HCT116 (cell line): ENCODE results near the gene OLFML2B. TPM values are rescaled to one million over a fixed set of nuclear protein-coding genes. Genes with fewer than 3 reads are reported as not detected.

Experiments used
- ATAC-seq: fragments of 200-7000 bp; cut with Tn5 transposase; 2 replicates; pipeline ENCODE4 v1.9.1; 2020; ENCODE audit warnings: mild to moderate bottlenecking, moderate library complexity
- BruUV-seq: library from RNA; stranded (reverse); fragments of 400-500 nt; replicated peaks from 2 replicates; lab custom pipeline; 2021; lab: Mats Ljungman, UMichigan
- CTCF ChIA-PET: fragments of 300-600 bp; sonication (Branson Sonifier 250); formaldehyde crosslinking; loops from one replicate; lab custom pipeline; 2021; ENCODE audit warnings: antibody characterized with exemption; lab: Charles Lee
- POLR2A ChIA-PET: fragments of 300-600, 350-600 bp; sonication (Branson Sonifier 250); formaldehyde crosslinking; loops from one replicate; lab custom pipeline; 2021; ENCODE audit warnings: antibody characterized with exemption; lab: Charles Lee
- RAD21 ChIA-PET, 2 experiments: fragments of 300-600 bp; sonication (Branson Sonifier 250); formaldehyde crosslinking; loops; one replicate each; lab custom pipeline; 2023; ENCODE audit warnings: low total read pairs in 2 of 2; ENCODE audit not compliant: uncharacterized antibody in 2 of 2, unreplicated experiment in 2 of 2, low non-redundant PET in 1 of 2; lab: Charles Lee
- DNase-seq: peaks from one replicate; pipeline ENCODE4 v3.0.0-alpha.2; 2010; ENCODE audit warnings: low read depth, low spot score
- H2AFZ ChIP-seq: fragments of 200-600 bp; shearing (Covaris generic), sonication (generic); 2 replicates; pipeline ENCODE4 v1.6.1; 2017; ENCODE audit warnings: low read depth, mixed run types, mixed read lengths, antibody characterized with exemption, low read length; ENCODE audit not compliant: poor library complexity, severe bottlenecking
- H3K27ac ChIP-seq: 2 replicates; pipeline ENCODE4 v1.5.1; 2012; ENCODE audit warnings: low read depth, low read length
- H3K27me3 ChIP-seq: fragments of 200-600 bp; sonication (generic); 2 replicates; pipeline ENCODE4 v1.6.1; 2016; ENCODE audit warnings: mixed run types, low read length, mixed read lengths; ENCODE audit not compliant: insufficient read depth
- H3K36me3 ChIP-seq, 2 experiments: fragments of 200-500 bp in 1 of 2; fragments of 200-600 bp in 1 of 2; sonication (Bioruptor generic) in 1 of 2; sonication (generic) in 1 of 2; 2 replicates each; pipeline versions ENCODE4 v1.5.1 to v1.6.1; 2014 to 2016; ENCODE audit warnings: low read length in 2 of 2, inconsistent platforms in 1 of 2, mixed read lengths in 1 of 2, mixed run types in 1 of 2; ENCODE audit not compliant: insufficient read depth in 2 of 2, control insufficient read depth in 1 of 2
- H3K4me1 ChIP-seq, 2 experiments: fragments of 200-600 bp in 1 of 2; sonication (generic) in 1 of 2; 2 replicates each; pipeline versions ENCODE4 v1.5.1 to v1.6.1; 2012 to 2017; ENCODE audit warnings: low read length in 2 of 2, inconsistent platforms in 1 of 2, mild to moderate bottlenecking in 1 of 2, mixed read lengths in 1 of 2, mixed run types in 1 of 2, moderate library complexity in 1 of 2; ENCODE audit not compliant: insufficient read depth in 2 of 2, control insufficient read depth in 1 of 2
- H3K4me2 ChIP-seq: fragments of 200-600 bp; sonication (generic); 2 replicates; pipeline ENCODE4 v1.6.1; 2017; ENCODE audit warnings: mixed run types, low read length, mixed read lengths
- H3K4me3 ChIP-seq, 2 experiments: fragments of 200-600 bp in 1 of 2; sonication (generic) in 1 of 2; replicated peaks in 1 of 2; 2 replicates each; pipeline ENCODE4 v1.5.1; 2011 to 2016; ENCODE audit warnings: low read length in 2 of 2, control low read depth in 1 of 2, low read depth in 1 of 2, mild to moderate bottlenecking in 1 of 2, mixed read lengths in 1 of 2, mixed run types in 1 of 2
- H3K79me2 ChIP-seq: fragments of 200-600 bp; sonication (generic); 2 replicates; pipeline ENCODE4 v1.6.1; 2017; ENCODE audit warnings: mild to moderate bottlenecking, mixed run types, low read length, moderate library complexity, mixed read lengths; ENCODE audit not compliant: insufficient read depth
- H3K9ac ChIP-seq: fragments of 200-600 bp; sonication (generic); 2 replicates; pipeline ENCODE4 v1.6.1; 2016; ENCODE audit warnings: low read length, mixed read lengths
- H3K9me2 ChIP-seq: fragments of 200-600 bp; sonication (generic), shearing (Covaris generic); 2 replicates; pipeline ENCODE4 v1.6.1; 2017; ENCODE audit warnings: mixed run types, mild to moderate bottlenecking, moderate library complexity; ENCODE audit not compliant: insufficient read depth
- H3K9me3 ChIP-seq, 2 experiments: fragments of 200-500 bp in 1 of 2; fragments of 200-600 bp in 1 of 2; sonication (Bioruptor generic) in 1 of 2; sonication (generic) in 1 of 2; 2 replicates each; pipeline ENCODE4 v1.6.1; 2014 to 2017; ENCODE audit warnings: low read length in 2 of 2, mixed read lengths in 2 of 2, inconsistent platforms in 1 of 2, low read depth in 1 of 2, mild to moderate bottlenecking in 1 of 2, mixed run types in 1 of 2, moderate library complexity in 1 of 2; ENCODE audit not compliant: control insufficient read depth in 1 of 2, insufficient read depth in 1 of 2
- H4K20me1 ChIP-seq: fragments of 200-600 bp; sonication (generic), shearing (Covaris generic); 2 replicates; pipeline ENCODE4 v1.6.1; 2017; ENCODE audit warnings: mixed run types, mild to moderate bottlenecking, moderate library complexity; ENCODE audit not compliant: insufficient read depth
- CBX3 ChIP-seq: IDR thresholded peaks from 2 replicates; pipeline ENCODE4 v1.6.1; 2012; ENCODE audit warnings: low read depth
- EGR1 ChIP-seq: IDR thresholded peaks from 2 replicates; pipeline ENCODE4 v1.6.1; 2012; ENCODE audit warnings: low read depth
- EZH2 ChIP-seq: fragments of 200-600 bp; sonication (generic); IDR thresholded peaks from 2 replicates; pipeline ENCODE4 v1.6.1; 2017; ENCODE audit warnings: antibody characterized with exemption, mixed run types
- EZH2phosphoT487 ChIP-seq: fragments of 200-600 bp; IDR thresholded peaks from 2 replicates; pipeline ENCODE4 v1.6.1; 2018; ENCODE audit warnings: antibody characterized with exemption, borderline replicate concordance
- FOSL1 ChIP-seq: IDR thresholded peaks from 2 replicates; pipeline ENCODE4 v1.6.1; 2012; ENCODE audit warnings: low read depth
- POLR2AphosphoS5 ChIP-seq: IDR thresholded peaks from 2 replicates; pipeline ENCODE4 v1.6.1; 2011; ENCODE audit warnings: mild to moderate bottlenecking, low read depth, low read length, moderate library complexity
- RAD21 ChIP-seq: IDR thresholded peaks from 2 replicates; pipeline ENCODE4 v1.6.1; 2012; ENCODE audit warnings: low read depth, mild to moderate bottlenecking
- REST ChIP-seq: IDR thresholded peaks from 2 replicates; pipeline ENCODE4 v1.6.1; 2012; ENCODE audit warnings: low read depth
- SIN3A ChIP-seq: IDR thresholded peaks from 2 replicates; pipeline ENCODE4 v1.6.1; 2012; ENCODE audit warnings: low read depth
- SP1 ChIP-seq: IDR thresholded peaks from 2 replicates; pipeline ENCODE4 v1.6.1; 2012; ENCODE audit warnings: low read depth
- YY1 ChIP-seq: IDR thresholded peaks from 2 replicates; pipeline ENCODE4 v1.6.1; 2011; ENCODE audit warnings: low read length, low read depth, moderate library complexity, mild to moderate bottlenecking; ENCODE audit not compliant: insufficient replicate concordance; ENCODE audit errors: extremely low read depth
- ZNF274 ChIP-seq: fragments of 200-500 bp; sonication (Bioruptor generic); IDR thresholded peaks from 2 replicates; pipeline ENCODE4 v1.6.1; 2014; ENCODE audit warnings: mild to moderate bottlenecking, low read depth, low read length, inconsistent platforms
- intact Hi-C: fragments of 100-400 bp; cut with micrococcal nuclease; formaldehyde crosslinking; loops from 2 replicates; pipeline ENCODE4 v1.10.0; 2022
- total RNA-seq: library from RNA; stranded (reverse); gene quantifications from one replicate; pipeline ENCODE4 v1.2.1, GENCODE V29; 2021; ENCODE audit not compliant: unreplicated experiment
- TF ChIP-seq, protein P1 (sequence below): IDR thresholded peaks from 2 replicates; pipeline ENCODE4 v1.6.1; 2012
- TF ChIP-seq, protein P2 (sequence below): IDR thresholded peaks from 2 replicates; pipeline ENCODE4 v1.6.1; 2012

The OLFML2B gene
- total RNA-seq, 1 experiment from 2014 or later, result 1.3 TPM

DNA sequence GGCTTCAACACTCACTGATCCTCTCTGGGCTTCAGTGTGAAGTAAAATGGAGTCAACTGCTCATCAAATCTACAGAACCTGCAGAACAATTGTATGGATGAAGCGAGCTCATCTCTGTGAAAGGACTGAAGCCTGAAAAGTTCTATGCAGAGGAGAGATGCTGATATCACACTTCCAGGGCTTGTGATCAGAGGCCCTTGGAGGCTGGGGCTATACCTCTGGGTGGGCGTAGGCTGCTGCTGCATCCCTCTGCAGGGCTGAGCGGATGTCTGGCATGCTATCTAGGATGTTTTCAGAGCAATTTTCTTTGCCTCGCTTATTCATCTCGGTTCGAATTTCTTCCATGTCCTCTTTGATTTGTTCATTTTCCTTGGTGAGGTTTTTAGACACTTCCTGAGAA lies 17.6 kb downstream of the OLFML2B start:
- no peak overlapping the region for H3K4me3 ChIP-seq
- H3K4me1 ChIP-seq, result no peaks in the 10 kb centered on the region
- no peaks in the 10 kb centered on the region for H3K27me3 ChIP-seq
- no peaks in the 10 kb centered on the region for H3K36me3 ChIP-seq
- ChIA-PET POLR2A (no interaction called here), RAD21 (no interaction called here), CTCF (no interaction called here)
- H3K9me2 ChIP-seq, result no peaks in the 10 kb centered on the region
- TF ChIP-seq EZH2phosphoT487 (no peak), EGR1 (no peak), EZH2 (no peak)
- TF ChIP-seq, protein P1, sequence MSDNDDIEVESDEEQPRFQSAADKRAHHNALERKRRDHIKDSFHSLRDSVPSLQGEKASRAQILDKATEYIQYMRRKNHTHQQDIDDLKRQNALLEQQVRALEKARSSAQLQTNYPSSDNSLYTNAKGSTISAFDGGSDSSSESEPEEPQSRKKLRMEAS, result no peak
- H2AFZ ChIP-seq, result no peak overlapping the region
- H3K79me2 ChIP-seq, result no peaks in the 10 kb centered on the region
- H3K9me3 ChIP-seq, result no peaks in the 10 kb centered on the region
- no peak overlapping the region for H3K9ac ChIP-seq
- no TSS peak for BruUV-seq
- no peak overlapping the region for H3K4me2 ChIP-seq
- H4K20me1 ChIP-seq, result no peaks in the 10 kb centered on the region
- no peak overlapping the region for H3K27ac ChIP-seq
- DNase-seq (no peak), ATAC-seq (no peak)
- intact Hi-C loops, result no loop called here

DNA sequence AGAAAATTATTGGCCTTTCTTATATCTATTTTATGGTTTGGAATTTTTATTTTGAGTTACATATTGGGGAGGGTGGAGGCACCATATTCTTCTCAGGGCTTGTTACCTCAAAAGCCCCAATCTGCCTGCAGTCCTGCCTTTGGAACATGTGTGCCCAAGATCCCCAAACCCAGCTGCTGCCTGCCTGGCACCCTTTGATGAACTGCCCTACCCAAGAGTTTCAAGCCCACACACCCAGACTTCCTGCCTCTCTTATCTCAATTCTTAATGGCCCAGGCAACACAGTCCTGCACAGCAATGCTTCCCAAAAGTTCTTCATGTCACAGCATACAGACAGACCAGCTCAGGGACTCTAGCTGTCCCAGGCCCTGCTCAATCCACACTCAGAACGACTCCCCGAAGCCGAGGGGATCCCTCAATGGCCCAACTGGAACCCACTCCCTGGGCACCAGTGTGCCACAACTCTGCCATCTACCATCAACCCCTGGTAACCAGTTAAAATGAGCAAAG lies 19.2 kb downstream of the OLFML2B start:
- RAD21 ChIA-PET, result no interaction called here
- no peak overlapping the region for H3K27ac ChIP-seq

More for the DNA sequence above, 19.2 kb downstream of the OLFML2B start:
- no peak for TF ChIP-seq SP1
- no peak for TF ChIP-seq YY1
- TF ChIP-seq CBX3, result no peak
- TF ChIP-seq, protein P2, sequence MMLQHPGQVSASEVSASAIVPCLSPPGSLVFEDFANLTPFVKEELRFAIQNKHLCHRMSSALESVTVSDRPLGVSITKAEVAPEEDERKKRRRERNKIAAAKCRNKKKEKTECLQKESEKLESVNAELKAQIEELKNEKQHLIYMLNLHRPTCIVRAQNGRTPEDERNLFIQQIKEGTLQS, result no peak
- no peak for TF ChIP-seq REST
- TF ChIP-seq FOSL1, result no peak
- no peak for TF ChIP-seq POLR2AphosphoS5
- TF ChIP-seq, protein P1, result no peak
- no peak for TF ChIP-seq RAD21
- no peak for TF ChIP-seq ZNF274
- TF ChIP-seq EZH2phosphoT487, result no peak
- TF ChIP-seq SIN3A, result no peak
- no peaks in the 10 kb centered on the region for H3K27me3 ChIP-seq
- no peak overlapping the region for H2AFZ ChIP-seq
- DNase-seq (no peak), ATAC-seq (no peak)
- no peak overlapping the region for H3K4me2 ChIP-seq
- no peaks in the 10 kb centered on the region for H3K79me2 ChIP-seq
- BruUV-seq, result no TSS peak
- CTCF ChIA-PET, result interaction anchor here (1.4 kb wide), 1 partner anchor 32 kb away, joined by 6 read pairs; no protein-coding TSS in a partner anchor
- POLR2A ChIA-PET, result no interaction called here
- H3K36me3 ChIP-seq, result no peaks in the 10 kb centered on the region
- H3K9me3 ChIP-seq, result no peaks in the 10 kb centered on the region
- intact Hi-C loops, result no loop called here
- no peaks in the 10 kb centered on the region for H3K9me2 ChIP-seq
- no peak overlapping the region for H3K4me3 ChIP-seq
- H3K4me1 ChIP-seq, result no peaks in the 10 kb centered on the region
- no peak overlapping the region for H3K9ac ChIP-seq
- H4K20me1 ChIP-seq, result no peaks in the 10 kb centered on the region
